Stimulated activated CD4-positive, alpha-beta T cell treated with anti-CD3 and anti-CD28 coated beads, Interleukin-4, amount 100 ng/mL, for 4 hours (primary cell): Measurements from ENCODE around the gene GRXCR2.

Experiments used
- DNase-seq, 2 experiments: peaks; one replicate each; pipeline ENCODE4 v3.0.0-alpha.2; 2020

GRXCR2 gene

GRCh38 chr5:145834917-145835847, 37.6 kb downstream of the GRXCR2 start, which contains the start of gene PRELID2:
TSS of gene PRELID2 (minus strand) at chr5:145835342. CDS start at chr5:145835251, 91 bp downstream.
- peak; percentile 34 to 40 for DNase-seq

GRCh38 chr5:145834554-145834916, 38.3 kb downstream of the GRXCR2 start:
- no peak for DNase-seq

- DNase-seq: no peak
These were observed 39.1 kb downstream of the GRXCR2 start for GRCh38 chr5:145833631-145834200.

- DNase-seq: no peak
These were observed 42.2 kb downstream of the GRXCR2 start for GRCh38 chr5:145830594-145830993.

- DNase-seq: no peak
These were observed 43.0 kb downstream of the GRXCR2 start for GRCh38 chr5:145829708-145830361.

- no peak for DNase-seq
These were observed 45.7 kb downstream of the GRXCR2 start for GRCh38 chr5:145826895-145827674.

GRCh38 chr5:145825751-145826180, 47.0 kb downstream of the GRXCR2 start:
- DNase-seq: no peak

- no peak for DNase-seq
These were observed 48.8 kb downstream of the GRXCR2 start for GRCh38 chr5:145824040-145824439.

- DNase-seq: no peak
These were observed 54.2 kb downstream of the GRXCR2 start for GRCh38 chr5:145818604-145819003.

- no peak for DNase-seq
These were observed 59.9 kb downstream of the GRXCR2 start for GRCh38 chr5:145812877-145813276.

GRCh38 chr5:145811834-145812625, 60.8 kb downstream of the GRXCR2 start:
- no peak for DNase-seq
